Fibroblast of pulmonary artery (primary cell): ENCODE data around the gene RAB5A.
"Not testable (repeated sequence)": the region's sequence is repeated elsewhere in the genome, so short reads cannot be mapped to it uniquely, and the experiment has no call there.

Experiments
- DNase-seq: peaks from one replicate; pipeline ENCODE4 v3.0.0-alpha.2; 2010; ENCODE audit warnings: low read depth
- H3K4me3 ChIP-seq: replicated peaks from 2 replicates; pipeline ENCODE4 v1.5.1; 2011; ENCODE audit warnings: low read depth, mild to moderate bottlenecking, control low read depth, low read length, moderate library complexity
- CTCF ChIP-seq: IDR thresholded peaks from 2 replicates; pipeline ENCODE4 v1.5.1; 2011; ENCODE audit warnings: mild to moderate bottlenecking, control low read depth, low read length, inconsistent platforms; ENCODE audit errors: missing control alignments

The RAB5A gene

GRCh38 chr3:19967208-19967607 is 20.3 kb downstream of the RAB5A start:
- no peak overlapping the region for H3K4me3 ChIP-seq
- no peak for TF ChIP-seq CTCF
- DNase-seq, result no peak

GRCh38 chr3:19967812-19968211 is 20.9 kb downstream of the RAB5A start:
- no peak for DNase-seq
- no peak for TF ChIP-seq CTCF

GRCh38 chr3:19970327-19970726 is 23.4 kb downstream of the RAB5A start:
- TF ChIP-seq CTCF, result no peak
- DNase-seq, result peak; percentile 21
- no peak overlapping the region for H3K4me3 ChIP-seq

More at GRCh38 chr3:19967812-19968211, 20.9 kb downstream of the RAB5A start:
- H3K4me3 ChIP-seq, result no peak overlapping the region

GRCh38 chr3:19972054-19972453 is 25.2 kb downstream of the RAB5A start:
- TF ChIP-seq CTCF, result no peak
- no peak overlapping the region for H3K4me3 ChIP-seq
- DNase-seq, result peak; percentile 56

- not testable (repeated sequence) for H3K4me3 ChIP-seq, DNase-seq
Observed at GRCh38 chr3:19988904-19989303, 42.0 kb downstream of the RAB5A start.

- no peak for DNase-seq
- TF ChIP-seq CTCF, result no peak
- H3K4me3 ChIP-seq, result no peak overlapping the region
Observed at GRCh38 chr3:19994796-19995195, 47.9 kb downstream of the RAB5A start.

- no peak overlapping the region for H3K4me3 ChIP-seq
- TF ChIP-seq CTCF, result no peak
- DNase-seq, result no peak
Observed at GRCh38 chr3:19997502-19997901, 50.6 kb downstream of the RAB5A start.
